ENCODE results near the gene DR1.
"Not testable (repeated sequence)": the region's sequence is repeated elsewhere in the genome, so short reads cannot be mapped to it uniquely, and the experiment has no call there.

The DR1 gene

DNA sequence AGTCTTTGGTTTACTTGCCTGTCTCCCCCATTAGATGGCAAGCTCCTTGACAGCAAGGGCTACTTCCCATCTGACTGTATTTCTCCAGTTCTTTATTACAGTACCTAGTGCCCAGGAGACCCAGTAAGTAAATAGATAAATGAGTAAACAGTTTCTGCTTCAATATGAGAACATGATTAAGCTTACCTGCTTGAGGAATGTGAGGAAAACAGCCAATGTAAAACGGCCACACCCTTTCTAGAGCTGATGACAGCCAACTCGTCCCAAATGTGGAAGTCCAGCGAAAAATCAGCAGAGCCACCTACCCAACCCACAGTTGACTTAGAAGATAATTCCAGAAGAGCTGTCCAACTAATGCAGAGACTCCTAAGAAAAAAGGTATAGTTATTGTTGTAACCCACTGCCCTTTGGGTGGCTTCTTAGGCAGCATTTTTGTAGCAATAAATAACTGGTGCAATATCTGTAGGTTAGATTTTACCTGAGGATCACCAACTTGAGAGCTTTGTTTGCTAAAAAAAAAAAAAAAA, 6.5 kb upstream of the DR1 start:
- in situ Hi-C loops (cut with HindIII; ENCODE audit: low sequenced_read_pairs), result no loop called here

- in situ Hi-C loops (cut with HindIII; ENCODE audit: low sequenced_read_pairs), result no loop called here
Observed at GRCh38 chr1:93340090-93340489, 5.6 kb upstream of the DR1 start.

- in situ Hi-C loops (cut with HindIII; ENCODE audit: low sequenced_read_pairs), result no loop called here
Observed at GRCh38 chr1:93344484-93344883, 1.2 kb upstream of the DR1 start.

DNA sequence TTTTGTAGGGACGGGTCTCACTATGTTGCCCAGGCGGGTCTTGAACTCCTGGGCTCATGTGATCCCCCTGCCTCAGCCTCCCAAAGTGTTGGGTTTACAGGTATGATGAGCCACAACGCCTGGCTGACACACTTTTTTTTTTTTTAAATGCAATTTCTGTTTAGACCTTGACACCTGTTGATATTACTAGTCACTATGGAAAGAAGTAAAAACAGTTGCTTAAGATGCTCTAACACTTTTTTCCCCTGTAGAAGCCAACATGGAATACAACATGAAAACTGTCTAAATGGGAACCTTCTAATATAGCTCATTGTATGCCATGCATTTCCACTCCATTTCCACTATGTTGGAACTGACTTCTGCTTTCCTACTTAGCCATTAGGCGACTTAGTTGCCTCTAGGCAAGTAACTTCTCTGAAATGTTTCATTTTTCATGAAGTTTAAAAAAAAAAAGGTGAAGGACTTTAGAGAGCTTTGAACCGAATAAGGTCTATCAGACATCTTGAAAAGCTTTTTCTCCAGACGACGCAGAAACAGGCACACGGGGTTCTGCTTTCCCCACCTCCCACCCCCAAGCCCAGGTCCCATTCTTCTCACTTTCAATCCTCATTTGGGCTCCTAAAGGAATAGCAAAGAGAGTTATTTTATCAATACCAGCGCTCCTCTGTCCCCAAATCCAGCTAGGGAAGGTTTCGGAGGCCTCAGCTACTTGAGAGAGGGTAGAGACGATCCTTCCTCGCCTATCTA, 648 bp upstream of the DR1 start:
- in situ Hi-C loops (cut with HindIII; ENCODE audit: low sequenced_read_pairs), result no loop called here

- in situ Hi-C loops (cut with HindIII; ENCODE audit: low sequenced_read_pairs), result no loop called here
Observed at GRCh38 chr1:93346421-93346993, 800 bp downstream of the DR1 start.

- in situ Hi-C loops (cut with HindIII; ENCODE audit: low sequenced_read_pairs), result no loop called here
Observed at GRCh38 chr1:93347334-93347899, 1.7 kb downstream of the DR1 start.

DNA sequence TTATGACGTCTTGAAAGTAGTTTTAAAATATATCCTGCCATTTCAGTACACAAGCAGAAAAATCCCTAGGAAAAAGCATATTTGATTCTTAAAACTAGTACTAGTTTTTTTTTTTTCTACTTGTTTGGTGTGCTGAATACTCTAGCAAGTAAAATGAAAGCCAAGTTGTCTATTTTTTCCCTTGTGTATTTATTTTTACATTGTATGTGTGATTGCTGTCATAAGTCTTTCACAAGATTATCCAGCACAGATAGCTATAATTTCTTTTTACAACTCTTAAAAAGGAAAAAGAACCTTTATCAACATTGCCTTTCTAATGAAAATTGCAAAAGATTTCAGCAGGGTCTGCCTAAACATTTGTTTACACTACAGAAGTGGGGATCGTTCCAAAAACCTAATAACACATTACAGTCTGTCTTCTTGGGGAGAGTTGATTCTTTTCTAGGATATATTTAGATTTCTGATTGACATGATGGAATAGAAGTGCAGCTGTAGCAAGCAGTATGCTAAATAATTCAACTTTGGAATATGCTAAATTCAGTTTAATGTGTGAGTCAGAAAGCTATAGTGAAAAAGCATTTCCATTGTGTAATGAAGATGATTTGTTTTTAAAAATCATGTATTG, 2.5 kb downstream of the DR1 start:
- in situ Hi-C loops (cut with HindIII; ENCODE audit: low sequenced_read_pairs), result no loop called here

GRCh38 chr1:93349231-93350135, 3.8 kb downstream of the DR1 start:
- in situ Hi-C loops (cut with HindIII; ENCODE audit: low sequenced_read_pairs), result no loop called here

- in situ Hi-C loops (cut with HindIII; ENCODE audit: low sequenced_read_pairs), result no loop called here
Observed at GRCh38 chr1:93350322-93350721, 4.6 kb downstream of the DR1 start.

DNA sequence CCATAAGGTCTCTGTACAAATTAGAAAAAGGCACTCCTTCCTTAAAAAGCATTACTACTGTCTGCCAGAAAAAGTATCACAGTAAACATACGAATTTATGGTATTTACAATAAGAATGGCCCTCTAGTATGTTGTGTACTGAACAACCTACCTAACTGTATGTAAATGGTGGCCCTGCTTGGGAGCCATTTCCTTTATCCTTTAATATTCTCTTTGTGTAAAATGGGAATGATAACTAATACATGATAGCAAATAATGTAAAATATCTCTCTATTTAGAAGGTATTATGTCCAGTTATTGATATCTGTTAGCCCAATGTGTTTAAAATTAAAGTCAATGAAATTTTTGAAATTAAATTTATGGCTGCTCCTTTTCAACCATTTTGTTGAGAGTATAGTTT, 5.2 kb downstream of the DR1 start:
- in situ Hi-C loops (cut with HindIII; ENCODE audit: low sequenced_read_pairs), result no loop called here

GRCh38 chr1:93351346-93351745, 5.6 kb downstream of the DR1 start:
- in situ Hi-C loops (cut with HindIII; ENCODE audit: low sequenced_read_pairs), result not testable (repeated sequence)

DNA sequence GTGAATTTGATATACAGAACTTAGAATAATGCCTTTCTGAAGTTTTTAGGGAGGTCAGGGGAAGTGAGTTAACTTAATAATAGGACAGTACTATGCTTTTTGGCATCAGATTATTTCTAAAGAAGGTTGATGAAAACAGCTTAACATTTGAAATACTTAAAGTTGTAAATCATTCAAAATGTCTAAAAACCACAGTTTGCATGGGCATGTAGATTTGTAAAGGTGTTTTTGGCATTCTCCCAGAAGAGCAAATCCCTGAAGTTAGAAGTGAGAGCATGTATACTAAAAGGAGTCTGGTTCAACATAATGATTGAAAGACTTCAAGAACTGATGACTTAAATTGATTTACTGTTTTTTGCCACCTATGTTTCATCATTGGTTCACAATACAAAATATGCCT, 6.7 kb downstream of the DR1 start:
- in situ Hi-C loops (cut with HindIII; ENCODE audit: low sequenced_read_pairs), result no loop called here

- in situ Hi-C loops (cut with HindIII; ENCODE audit: low sequenced_read_pairs), result no loop called here
Observed at GRCh38 chr1:93353286-93353685, 7.6 kb downstream of the DR1 start.

DNA sequence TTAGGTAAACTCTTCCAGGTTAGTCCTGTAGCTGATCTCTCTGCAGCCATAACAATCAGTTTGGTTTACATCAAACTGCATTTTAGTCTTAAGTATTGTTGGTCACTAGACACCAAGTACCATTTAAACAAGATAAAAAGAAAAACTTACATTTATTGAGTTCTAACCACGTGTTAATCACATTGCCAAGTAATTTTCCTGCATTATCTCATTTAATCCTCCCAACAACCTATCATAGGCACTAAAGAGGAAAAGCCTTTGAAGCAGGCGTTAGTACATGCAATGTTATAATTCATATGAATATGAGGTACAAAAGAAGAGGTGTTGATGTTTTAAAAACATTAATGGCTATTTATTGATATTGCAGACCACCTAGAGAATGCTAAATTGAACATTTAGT, 9.0 kb downstream of the DR1 start:
- in situ Hi-C loops (cut with HindIII; ENCODE audit: low sequenced_read_pairs), result no loop called here

- in situ Hi-C loops (cut with HindIII; ENCODE audit: low sequenced_read_pairs), result no loop called here
Observed at GRCh38 chr1:93357242-93357641, 11.5 kb downstream of the DR1 start.

DNA sequence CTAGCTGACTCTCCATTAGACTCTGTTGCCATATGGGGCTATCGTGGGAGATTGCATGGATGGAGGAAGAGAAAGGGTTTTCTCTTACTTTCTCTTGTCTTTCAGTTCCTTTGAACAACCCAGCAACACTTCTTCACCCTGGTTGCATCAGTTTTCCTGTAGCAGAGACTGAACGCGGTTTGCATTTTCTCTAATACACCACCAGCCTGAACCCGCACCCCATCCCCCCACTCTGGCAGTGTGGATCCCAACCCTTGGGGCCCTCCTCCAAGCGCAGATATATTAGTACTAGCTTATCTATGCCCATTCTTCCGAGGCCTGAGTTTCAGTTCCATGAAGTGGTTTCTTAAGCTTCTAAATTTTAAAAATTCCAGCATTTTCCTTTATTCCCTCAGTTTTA, 12.6 kb downstream of the DR1 start:
- in situ Hi-C loops (cut with HindIII; ENCODE audit: low sequenced_read_pairs), result no loop called here

- in situ Hi-C loops (cut with HindIII; ENCODE audit: low sequenced_read_pairs), result no loop called here
Observed at GRCh38 chr1:93360111-93360510, 14.4 kb downstream of the DR1 start.

- in situ Hi-C loops (cut with HindIII; ENCODE audit: low sequenced_read_pairs), result no loop called here
Observed at GRCh38 chr1:93362237-93362636, 16.5 kb downstream of the DR1 start.

DNA sequence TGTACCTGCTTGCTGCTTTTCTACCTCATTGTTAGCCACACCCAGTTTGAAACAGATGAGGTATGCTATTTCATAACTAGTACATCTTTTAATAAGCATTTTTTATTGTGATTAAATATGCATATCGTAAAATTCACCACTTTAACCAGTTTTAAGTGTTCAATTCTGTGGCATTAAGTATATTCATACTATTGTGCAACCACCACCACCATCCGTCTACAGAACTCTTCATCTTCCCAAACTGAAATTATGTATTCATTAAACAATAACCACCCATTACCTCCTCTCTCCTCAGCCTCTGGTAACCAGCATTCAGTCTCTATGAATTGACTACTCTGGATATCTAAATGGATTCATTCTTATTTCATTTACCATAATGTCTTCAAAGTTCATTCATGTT, 20.1 kb downstream of the DR1 start:
- in situ Hi-C loops (cut with HindIII; ENCODE audit: low sequenced_read_pairs), result no loop called here

DNA sequence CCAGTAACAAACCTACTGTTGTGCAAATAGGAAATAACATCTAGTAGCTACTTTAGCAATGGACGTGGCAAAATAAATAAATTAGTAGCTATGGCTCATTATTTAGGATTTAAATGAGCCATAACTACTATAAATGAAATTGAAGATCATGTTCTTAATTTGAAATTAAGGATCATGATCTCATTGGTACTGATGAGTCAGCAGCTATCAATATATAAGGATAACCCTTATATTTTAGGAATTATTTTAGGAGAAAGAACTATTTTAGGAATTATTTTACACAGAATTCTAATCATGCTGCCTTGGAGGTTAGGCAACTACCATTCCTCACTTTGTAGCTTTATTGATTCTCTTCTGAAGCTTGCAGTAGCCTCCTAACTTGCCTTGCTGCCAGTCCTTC, 24.0 kb downstream of the DR1 start:
- in situ Hi-C loops (cut with HindIII; ENCODE audit: low sequenced_read_pairs), result no loop called here
